Neutrophil (primary cell): ENCODE data around the gene RAPSN.
A peak's percentile ranks its signal among the peaks of the same experiment; 100 is the strongest.

Experiments
- H3K27ac ChIP-seq: fragments of 200-600 bp; sonication (generic); 2 replicates; pipeline ENCODE4 v1.5.1; 2016; ENCODE audit warnings: mild to moderate bottlenecking, moderate library complexity
- H3K27me3 ChIP-seq: fragments of 200-600 bp; sonication (generic); 2 replicates; pipeline ENCODE4 v1.6.0; 2016; ENCODE audit warnings: mild to moderate bottlenecking
- H3K36me3 ChIP-seq: fragments of 200-600 bp; sonication (generic); 2 replicates; pipeline ENCODE4 v1.5.1; 2017
- H3K4me1 ChIP-seq, 2 experiments: fragments of 200-600 bp in 1 of 2; sonication (generic) in 1 of 2; 1 replicate in 1 of 2; 2 replicates in 1 of 2; pipeline versions ENCODE4 v1.5.1 to v1.6.1; 2013 to 2016; ENCODE audit warnings: low read depth in 1 of 2, low read length in 1 of 2, mild to moderate bottlenecking in 1 of 2, moderate library complexity in 1 of 2; ENCODE audit not compliant: control insufficient read depth in 1 of 2, insufficient read depth in 1 of 2
- H3K4me3 ChIP-seq, 2 experiments: fragments of 200-600 bp in 1 of 2; sonication (generic) in 1 of 2; 1 replicate in 1 of 2; 2 replicates in 1 of 2; pipeline ENCODE4 v1.5.1; 2013 to 2016; ENCODE audit warnings: low read depth in 1 of 2, low read length in 1 of 2, mild to moderate bottlenecking in 1 of 2, moderate library complexity in 1 of 2
- H3K9me3 ChIP-seq: fragments of 200-600 bp; sonication (generic); 2 replicates; pipeline ENCODE4 v1.5.1; 2016
- TF ChIP-seq, protein P1 (sequence below): fragments of 200-600 bp; sonication (generic); IDR thresholded peaks from 2 replicates; pipeline ENCODE4 v1.5.1; 2016; ENCODE audit warnings: antibody characterized with exemption

The RAPSN gene

DNA sequence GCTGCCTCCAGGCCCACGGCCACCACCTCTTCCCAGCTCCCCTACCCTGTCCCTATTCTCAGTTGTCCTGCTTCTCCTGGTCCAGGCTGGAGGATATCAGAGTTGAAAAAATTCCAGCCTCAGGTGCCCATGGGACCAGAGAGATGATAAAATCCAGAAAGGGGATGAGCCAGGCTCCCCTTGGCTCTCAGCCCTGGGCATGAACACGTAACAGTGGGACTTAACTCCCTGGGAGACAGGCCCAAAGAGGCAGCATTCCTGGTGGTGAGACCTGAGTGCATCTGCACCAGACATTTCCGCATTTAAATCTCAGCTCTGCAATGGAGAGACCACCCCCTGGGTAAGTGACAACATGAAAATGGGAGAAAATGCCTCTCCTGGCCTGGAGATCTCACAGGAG is 50.9 kb downstream of the RAPSN start:
- no peak overlapping the region for H3K4me3 ChIP-seq
- no peaks in the 10 kb centered on the region for H3K9me3 ChIP-seq
- peaks cover 87 to 91% of the 10 kb centered on the region in 2 experiments for H3K4me1 ChIP-seq
- no peaks in the 10 kb centered on the region for H3K27me3 ChIP-seq
- H3K27ac ChIP-seq, result peak overlapping the region; percentile 99
- TF ChIP-seq, protein P1, sequence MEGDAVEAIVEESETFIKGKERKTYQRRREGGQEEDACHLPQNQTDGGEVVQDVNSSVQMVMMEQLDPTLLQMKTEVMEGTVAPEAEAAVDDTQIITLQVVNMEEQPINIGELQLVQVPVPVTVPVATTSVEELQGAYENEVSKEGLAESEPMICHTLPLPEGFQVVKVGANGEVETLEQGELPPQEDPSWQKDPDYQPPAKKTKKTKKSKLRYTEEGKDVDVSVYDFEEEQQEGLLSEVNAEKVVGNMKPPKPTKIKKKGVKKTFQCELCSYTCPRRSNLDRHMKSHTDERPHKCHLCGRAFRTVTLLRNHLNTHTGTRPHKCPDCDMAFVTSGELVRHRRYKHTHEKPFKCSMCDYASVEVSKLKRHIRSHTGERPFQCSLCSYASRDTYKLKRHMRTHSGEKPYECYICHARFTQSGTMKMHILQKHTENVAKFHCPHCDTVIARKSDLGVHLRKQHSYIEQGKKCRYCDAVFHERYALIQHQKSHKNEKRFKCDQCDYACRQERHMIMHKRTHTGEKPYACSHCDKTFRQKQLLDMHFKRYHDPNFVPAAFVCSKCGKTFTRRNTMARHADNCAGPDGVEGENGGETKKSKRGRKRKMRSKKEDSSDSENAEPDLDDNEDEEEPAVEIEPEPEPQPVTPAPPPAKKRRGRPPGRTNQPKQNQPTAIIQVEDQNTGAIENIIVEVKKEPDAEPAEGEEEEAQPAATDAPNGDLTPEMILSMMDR, result no peak
- no peaks in the 10 kb centered on the region for H3K36me3 ChIP-seq

DNA sequence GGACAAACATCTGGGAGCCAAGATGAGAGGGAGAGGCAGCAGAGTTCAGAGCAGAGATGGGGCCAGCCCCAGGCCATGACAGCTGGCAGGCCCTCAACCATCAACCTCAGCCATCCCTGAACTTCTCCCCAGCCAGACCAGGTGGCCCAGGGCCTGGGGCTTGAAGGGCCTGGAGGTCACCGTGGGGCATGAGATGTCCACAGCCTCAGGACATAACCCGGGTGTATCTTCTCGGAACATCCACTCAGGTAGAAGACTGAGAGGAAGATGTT is 53.0 kb downstream of the RAPSN start:
- H3K27ac ChIP-seq, result peak overlapping the region; percentile 99
- H3K9me3 ChIP-seq, result no peaks in the 10 kb centered on the region
- TF ChIP-seq, protein P1, result no peak
- H3K4me3 ChIP-seq, result peak overlapping the region; percentile 78 to 92
- peaks cover 91 to 93% of the 10 kb centered on the region in 2 experiments for H3K4me1 ChIP-seq
- H3K27me3 ChIP-seq, result no peaks in the 10 kb centered on the region
- H3K36me3 ChIP-seq, result no peaks in the 10 kb centered on the region

DNA sequence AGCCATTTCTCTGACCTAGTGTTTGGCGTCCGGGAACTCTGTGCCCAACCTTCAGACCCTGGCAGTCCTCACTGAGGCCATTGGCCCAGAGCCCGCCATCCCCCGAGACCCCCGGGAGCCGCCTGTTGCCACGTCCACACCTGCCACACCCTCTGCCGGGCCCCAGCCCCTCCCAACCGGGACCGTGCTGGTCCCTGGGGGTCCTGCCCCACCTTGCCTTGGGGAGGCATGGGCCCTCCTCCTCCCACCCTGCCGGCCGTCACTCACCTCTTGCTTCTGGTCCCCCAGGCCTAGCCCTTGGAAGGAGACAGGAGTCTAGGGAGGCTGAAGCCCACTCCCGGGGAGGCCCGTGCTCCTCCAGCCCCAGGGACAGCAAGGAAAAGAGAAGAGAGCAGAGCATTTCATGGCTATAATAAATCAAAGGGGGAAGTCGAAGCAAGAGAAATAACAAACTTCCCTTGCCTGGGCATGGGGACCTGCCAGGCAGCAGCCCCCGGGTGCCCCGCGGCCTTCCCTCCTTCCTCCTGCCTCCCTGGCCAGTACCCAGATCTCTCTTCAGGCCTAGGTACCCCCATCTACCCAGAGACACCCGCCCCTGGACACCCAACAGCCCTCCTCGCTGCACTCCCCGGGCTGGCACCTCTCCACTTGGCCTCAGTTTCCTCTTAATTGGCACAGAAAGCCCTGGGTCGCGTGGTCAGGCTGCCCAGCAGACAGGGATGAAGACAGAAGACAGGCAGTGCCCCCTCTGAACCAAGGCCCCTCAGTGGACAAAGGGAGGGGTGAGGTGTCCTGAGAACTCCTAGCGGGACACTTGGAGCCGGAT is 53.5 kb downstream of the RAPSN start:
- H3K4me3 ChIP-seq, result peak overlapping the region; percentile 78 to 92
- no peaks in the 10 kb centered on the region for H3K27me3 ChIP-seq
- H3K36me3 ChIP-seq, result no peaks in the 10 kb centered on the region
- no peaks in the 10 kb centered on the region for H3K9me3 ChIP-seq
- TF ChIP-seq, protein P1, result no peak
- H3K4me1 ChIP-seq, result peaks cover 91 to 93% of the 10 kb centered on the region in 2 experiments
- peak overlapping the region; percentile 99 for H3K27ac ChIP-seq

DNA sequence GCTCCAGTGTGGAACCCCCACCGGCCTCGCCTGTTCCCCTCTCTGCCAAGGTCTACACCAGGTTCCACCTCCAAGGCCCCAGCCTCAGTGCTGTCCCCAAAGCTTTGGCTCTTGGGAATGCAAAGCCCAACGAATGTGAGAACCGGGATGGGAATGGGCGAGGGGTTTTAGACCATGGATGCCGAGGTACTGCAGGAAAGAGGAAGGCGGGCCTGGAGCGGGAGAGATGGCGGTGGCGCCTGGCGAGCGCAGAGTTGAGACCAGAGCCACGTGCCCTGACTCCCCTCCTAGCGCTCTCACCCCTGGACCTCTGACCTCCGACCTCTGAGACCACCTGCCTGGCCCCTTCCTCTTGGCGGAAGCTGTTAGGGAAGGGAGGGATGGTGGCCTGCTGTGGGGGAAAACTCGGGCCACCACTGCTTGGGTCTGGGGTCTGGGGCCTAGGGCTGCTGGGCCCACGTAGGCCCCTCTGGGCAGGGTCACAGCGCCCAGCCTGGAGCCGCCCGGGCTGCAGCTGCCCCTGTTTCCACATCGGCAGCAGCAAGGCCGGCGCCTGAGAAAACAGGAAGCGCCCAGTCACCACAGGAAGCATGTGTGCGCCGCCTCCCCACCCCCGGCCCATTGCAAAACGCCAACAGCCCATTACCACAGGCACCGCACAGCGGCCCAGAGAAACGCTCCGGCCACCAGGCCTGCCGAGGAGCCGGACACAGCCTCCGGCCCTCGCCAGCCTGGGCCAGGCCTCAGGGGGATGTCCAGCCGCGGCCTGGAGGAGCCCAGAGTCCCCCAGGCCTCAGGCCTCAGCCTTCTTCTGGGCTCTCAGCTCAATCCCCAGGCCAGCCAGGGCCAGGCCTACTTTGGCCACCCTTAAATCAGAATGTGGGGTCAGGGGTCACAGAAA is 54.4 kb downstream of the RAPSN start:
- Histone ChIP-seq H3K36me3 (no peaks in the 10 kb centered on the region), H3K27me3 (no peaks in the 10 kb centered on the region), H3K4me1 (peaks cover 93% of the 10 kb centered on the region in 2 experiments), H3K27ac (peak overlapping the region; percentile 99), H3K4me3 (peak overlapping the region; percentile 78 to 92), H3K9me3 (no peaks in the 10 kb centered on the region)
- TF ChIP-seq, protein P1, result peak; percentile 72

DNA sequence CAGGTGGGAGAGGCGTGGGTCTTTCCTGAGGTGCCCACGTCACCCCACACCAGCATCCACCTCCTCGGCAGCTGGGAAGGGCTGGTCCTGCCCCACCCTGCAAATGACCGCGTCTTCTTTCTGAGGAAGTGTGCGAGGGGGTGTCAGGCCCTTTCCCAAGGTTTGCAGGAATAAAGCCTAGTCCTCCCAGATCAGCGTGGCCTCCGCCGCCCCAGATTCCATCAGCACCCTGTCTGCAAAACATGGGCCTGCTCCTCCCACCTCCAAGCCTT is 55.0 kb downstream of the RAPSN start:
- Histone ChIP-seq H3K4me3 (peak overlapping the region; percentile 78 to 92), H3K36me3 (no peaks in the 10 kb centered on the region), H3K4me1 (peaks cover 93% of the 10 kb centered on the region in 2 experiments), H3K27ac (peak overlapping the region; percentile 99), H3K27me3 (no peaks in the 10 kb centered on the region), H3K9me3 (no peaks in the 10 kb centered on the region)
- TF ChIP-seq, protein P1, result no peak
